Kidney (tissue), 14 donors: Measurements from ENCODE around the gene PITPNC1. TPM values are rescaled to one million over a fixed set of nuclear protein-coding genes. Genes with fewer than 3 reads are reported as not detected.
A peak's percentile ranks its signal among the peaks of the same experiment; 100 is the strongest.

Experiments
- DNase-seq, 5 donors: peaks; one replicate each; pipeline ENCODE4 v3.0.0-alpha.2; 2013 to 2020
- FAIRE-seq: peaks from 2 replicates; lab custom pipeline; 2012; peaks lifted over from hg19 to GRCh38; lab: Jason Lieb, UNC
- H3K27ac ChIP-seq, 2 donors: one replicate each; pipeline ENCODE4 v1.7.0; 2013; ENCODE audit warnings: low read depth in 2 of 2, low read length in 2 of 2, inconsistent platforms in 1 of 2
- H3K27me3 ChIP-seq: one replicate; pipeline ENCODE4 v1.7.1; 2013; ENCODE audit warnings: low read length, inconsistent platforms; ENCODE audit not compliant: control insufficient read depth, insufficient read depth
- H3K36me3 ChIP-seq, 3 donors: one replicate each; pipeline versions ENCODE4 v1.7.0 to v1.7.1; 2013; ENCODE audit warnings: low read length in 3 of 3, control low read depth in 1 of 3, inconsistent platforms in 1 of 3; ENCODE audit not compliant: insufficient read depth in 3 of 3, control insufficient read depth in 2 of 3
- H3K4me1 ChIP-seq, 3 donors: one replicate each; pipeline versions ENCODE4 v1.7.0 to v1.7.1; 2013; ENCODE audit warnings: low read length in 3 of 3, inconsistent platforms in 1 of 3, low read depth in 1 of 3; ENCODE audit not compliant: control insufficient read depth in 2 of 3, insufficient read depth in 2 of 3
- H3K4me3 ChIP-seq, 3 donors: one replicate each; pipeline versions ENCODE4 v1.7.0 to v1.8.1; 2013; ENCODE audit warnings: low read length in 3 of 3, control low read depth in 1 of 3, inconsistent platforms in 1 of 3
- H3K9ac ChIP-seq, 3 donors: one replicate each; pipeline versions ENCODE4 v1.7.0 to v1.7.1; 2013; ENCODE audit warnings: low read length in 3 of 3, control low read depth in 1 of 3, inconsistent platforms in 1 of 3
- H3K9me3 ChIP-seq, 3 donors: one replicate each; pipeline versions ENCODE4 v1.7.0 to v1.7.1; 2013; ENCODE audit warnings: low read length in 3 of 3, control low read depth in 1 of 3, inconsistent platforms in 1 of 3; ENCODE audit not compliant: control insufficient read depth in 2 of 3, insufficient read depth in 1 of 3
- CTCF ChIP-seq: IDR thresholded peaks from 3 replicates; pipeline ENCODE4 v1.5.1; 2012; ENCODE audit warnings: mild to moderate bottlenecking, moderate library complexity, borderline replicate concordance; ENCODE audit not compliant: insufficient read depth; ENCODE audit errors: extremely low read depth
- intact Hi-C: fragments of 100-400 bp; cut with DNase I; formaldehyde crosslinking; loops from one replicate; pipeline ENCODE4 v1.11.1; 2022
- polyA plus RNA-seq: library from polyadenylated mRNA; stranded (reverse); fragments of 350-450 nt; fragmentation: Illumina TruSeq; extraction: RNeasy Lipid Tissue Mini Kit (QIAGEN cat#74804); gene quantifications from one replicate; pipeline ENCODE4 v1.2.3, GENCODE V29; 2014; ENCODE audit warnings: low read depth, low replicate concordance; ENCODE audit not compliant: insufficient read depth
- total RNA-seq: library from RNA; stranded (reverse); fragmentation: NEBNext Ultra II Directional; extraction: Animal tissue kit (Norgen Biotek cat#: 25700); gene quantifications from one replicate; pipeline ENCODE4 v1.2.1, GENCODE V29; 2021
- donor health status: control.
- donor health status: control.
- donor health status: control.
- donor health status: control.
- donor health status: control.
- donor health status: DM: yes; HTN: yes; CAD: no.
- donor health status: Normal renal cell carcinoma (clear cell type).

The PITPNC1 gene
- total and polyA plus RNA-seq, 2 donors from 2014 or later: 14.2 to 41.3 TPM

- Histone ChIP-seq H3K27me3 (no peaks in the 10 kb centered on the region), H3K9ac (no peak overlapping the region), H3K36me3 (no peaks in the 10 kb centered on the region), H3K4me3 (no peak overlapping the region), H3K27ac (no peak overlapping the region), H3K9me3 (no peaks in the 10 kb centered on the region), H3K4me1 (peaks cover 3 to 12% (median 6%) of the 10 kb centered on the region in 3 donors)
- intact Hi-C loops: loop anchor here (5.0 kb wide), 1 partner anchor 317 kb away; no protein-coding TSS in a partner anchor
- FAIRE-seq: no peak
- peak in 1 of 5 donors; percentile 34 for DNase-seq
- TF ChIP-seq CTCF: no peak
Observed at GRCh38 chr17:67375716-67376115, 1.4 kb upstream of the PITPNC1 start.

- peak overlapping the region in 2 of 3 donors; percentile 14 to 79 for H3K9ac ChIP-seq
- no peaks in the 10 kb centered on the region for H3K9me3 ChIP-seq
- H3K4me1 ChIP-seq: peaks cover 3 to 12% (median 6%) of the 10 kb centered on the region in 3 donors
- intact Hi-C loops: loop anchor here (5.0 kb wide), 1 partner anchor 316 kb away; no protein-coding TSS in a partner anchor
- DNase-seq: no peak
- H3K4me3 ChIP-seq: peak overlapping the region; percentile 54 to 71 (median 59)
- H3K27ac ChIP-seq: peak overlapping the region; percentile 69 to 95
- H3K36me3 ChIP-seq: no peaks in the 10 kb centered on the region
- no peak for TF ChIP-seq CTCF
- no peaks in the 10 kb centered on the region for H3K27me3 ChIP-seq
- FAIRE-seq: no peak
Observed at GRCh38 chr17:67376415-67376736, 705 bp upstream of the PITPNC1 start.

- intact Hi-C loops: loop anchor here (5.0 kb wide), 1 partner anchor 315 kb away; no protein-coding TSS in a partner anchor
- TF ChIP-seq CTCF: peak; percentile 13
- peak; percentile 68 to 89 (median 78) for DNase-seq
Observed at GRCh38 chr17:67377488-67378453, 690 bp downstream of the PITPNC1 start.

More at GRCh38 chr17:67377488-67378453, 690 bp downstream of the PITPNC1 start:
- peak overlapping the region; percentile 69 to 95 for H3K27ac ChIP-seq
- H3K36me3 ChIP-seq: no peaks in the 10 kb centered on the region
- peak overlapping the region; percentile 55 to 71 (median 66) for H3K4me3 ChIP-seq
- FAIRE-seq: no peak
- no peaks in the 10 kb centered on the region for H3K9me3 ChIP-seq
- peak overlapping the region; percentile 30 to 86 (median 59) for H3K9ac ChIP-seq
- peaks cover 3 to 12% (median 10%) of the 10 kb centered on the region in 3 donors for H3K4me1 ChIP-seq
- H3K27me3 ChIP-seq: no peaks in the 10 kb centered on the region
